HepG2 (cell line): ENCODE results near the gene TMEM225B. TPM values are rescaled to one million over a fixed set of nuclear protein-coding genes. Genes with fewer than 3 reads are reported as not detected.

Experiments used
- GLMP ChIP-seq: sonication (generic); formaldehyde crosslinking; IDR thresholded peaks from 2 replicates; pipeline ENCODE4 v1.9.0; 2021; ENCODE audit warnings: missing genetic modification reagents, mild to moderate bottlenecking, borderline replicate concordance
- HNF4A ChIP-seq: sonication (generic); formaldehyde crosslinking; IDR thresholded peaks from 2 replicates; pipeline ENCODE4 v1.4.0; 2020; ENCODE audit warnings: missing genetic modification reagents
- KLF15 ChIP-seq: sonication (generic); formaldehyde crosslinking; IDR thresholded peaks from 2 replicates; pipeline ENCODE4 v1.8.1; 2023; ENCODE audit warnings: borderline replicate concordance, mild to moderate bottlenecking, inconsistent platforms, missing genetic modification reagents, mixed read lengths
- PHB2 ChIP-seq: fragments of 450-650 bp; IDR thresholded peaks from 2 replicates; pipeline ENCODE4 v1.6.1; 2018; ENCODE audit not compliant: partially characterized antibody
- PHF21A ChIP-seq: sonication (generic); formaldehyde crosslinking; IDR thresholded peaks from 2 replicates; pipeline ENCODE4 v1.5.0; 2020; ENCODE audit warnings: mild to moderate bottlenecking, missing genetic modification reagents
- RXRA ChIP-seq: sonication (generic); formaldehyde crosslinking; IDR thresholded peaks from 2 replicates; pipeline ENCODE4 v1.5.1; 2020; ENCODE audit warnings: missing genetic modification reagents
- USF2 ChIP-seq, 2 experiments: sonication (generic) in 1 of 2; formaldehyde crosslinking in 1 of 2; IDR thresholded peaks; 2 replicates each; pipeline versions ENCODE4 v1.5.1 to v1.6.1; 2011 to 2020; ENCODE audit warnings: borderline replicate concordance in 1 of 2, low read depth in 1 of 2, low read length in 1 of 2, mild to moderate bottlenecking in 1 of 2, missing genetic modification reagents in 1 of 2, moderate library complexity in 1 of 2
- ZEB1 ChIP-seq: IDR thresholded peaks from 2 replicates; pipeline ENCODE4 v1.6.1; 2012; ENCODE audit warnings: mild to moderate bottlenecking, low read depth, inconsistent platforms; ENCODE audit not compliant: insufficient replicate concordance
- ZNF10 ChIP-seq: sonication (generic); formaldehyde crosslinking; IDR thresholded peaks from 2 replicates; pipeline ENCODE4 v1.4.0; 2020; ENCODE audit warnings: mild to moderate bottlenecking, low read depth, missing genetic modification reagents, borderline replicate concordance
- ZNF446 ChIP-seq: sonication (generic); formaldehyde crosslinking; IDR thresholded peaks from 2 replicates; pipeline ENCODE4 v1.5.0; 2020; ENCODE audit warnings: mild to moderate bottlenecking, missing genetic modification reagents
- ZNF512 ChIP-seq: sonication (generic); formaldehyde crosslinking; IDR thresholded peaks from 2 replicates; pipeline ENCODE4 v1.4.0; 2020; ENCODE audit warnings: mild to moderate bottlenecking, missing genetic modification reagents
- ZNF646 ChIP-seq: sonication (generic); formaldehyde crosslinking; IDR thresholded peaks from 2 replicates; pipeline ENCODE4 v1.9.0; 2021; ENCODE audit warnings: mild to moderate bottlenecking, missing genetic modification reagents
- polyA plus RNA-seq, 8 experiments: library from polyadenylated mRNA; depleted of rRNA in 3 of 8; stranded (reverse) in 7 of 8; unstranded in 1 of 8; fragments of >200 nt; fragmentation: Illumina TruSeq in 4 of 8; extraction: Trizol in 4 of 8; gene quantifications; 2 replicates each; pipeline versions ENCODE4 v1.2.1 to v1.2.3, GENCODE V29; 2011 to 2016; ENCODE audit warnings: low read depth in 4 of 8, missing spikeins in 1 of 8, mixed read lengths in 1 of 8; ENCODE audit not compliant: insufficient read depth in 1 of 8
- total RNA-seq, 5 experiments: library from RNA; depleted of rRNA; stranded (reverse); fragments of >200 nt; fragmentation: Illumina TruSeq; extraction: Trizol; gene quantifications; 2 replicates each; pipeline ENCODE4 v1.2.3, GENCODE V29; 2016; ENCODE audit warnings: low read depth in 1 of 5
- TF ChIP-seq, protein P1 (sequence below): sonication (generic); formaldehyde crosslinking; IDR thresholded peaks from 2 replicates; pipeline ENCODE4 v1.8.1; 2023; ENCODE audit warnings: missing genetic modification reagents, mild to moderate bottlenecking, borderline replicate concordance
- TF ChIP-seq, protein P2 (sequence below): sonication (generic); formaldehyde crosslinking; IDR thresholded peaks from 2 replicates; pipeline ENCODE4 v1.4.0; 2020; ENCODE audit warnings: missing genetic modification reagents

Gene TMEM225B
- total and polyA plus RNA-seq, 2 of the 13 experiments (the other 11 are each of a cell fraction or from before 2014, with no cell fraction given): 0.78 to 0.95 TPM

DNA sequence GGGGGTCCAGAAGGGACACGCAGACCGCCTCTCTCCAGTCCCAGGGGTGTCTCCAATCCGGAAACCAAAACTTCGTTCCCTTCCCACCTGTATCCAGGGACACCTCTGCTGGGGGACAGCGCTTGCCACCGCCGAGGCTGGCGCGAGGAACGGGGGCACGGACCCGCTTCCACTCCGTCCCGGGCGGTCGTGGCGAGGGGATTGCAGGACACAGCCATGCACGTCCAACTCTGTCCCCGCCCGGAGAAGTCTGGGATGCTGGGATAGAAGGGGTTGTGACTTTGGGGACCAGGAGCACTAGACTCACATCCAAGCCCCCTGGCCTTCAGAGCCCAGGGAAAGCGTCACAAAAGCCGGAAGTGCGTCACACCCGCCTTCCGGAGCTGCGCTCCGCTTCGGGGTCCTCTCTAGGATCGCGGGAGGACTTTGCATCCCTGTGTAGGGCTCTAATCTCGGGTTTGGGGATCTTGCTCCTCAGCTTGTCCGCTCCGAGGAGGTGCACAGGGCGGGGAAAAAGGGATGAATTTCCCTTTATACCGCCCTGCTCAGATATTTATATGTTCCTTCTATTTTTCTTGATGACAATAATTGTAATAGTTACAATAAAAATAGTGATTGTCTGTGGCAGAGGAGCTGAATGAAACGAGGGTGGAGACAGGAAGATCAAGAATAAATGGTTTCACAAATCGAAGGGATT lies 46.2 kb upstream of the TMEM225B start, which contains the start of gene FAM200A (continued):
- TF ChIP-seq RXRA (CRISPR knock-in tag) (peak; percentile 30; the same call in 1 of the 2 replicates), USF2 (IDR thresholded peaks at IDR 0.05; ENCODE audit: low read depth, low read length) (no peak), USF2 (CRISPR knock-in tag; IDR thresholded peaks at IDR 0.05; ENCODE audit: borderline replicate concordance) (no peak), HNF4A (CRISPR knock-in tag) (peak; percentile 42; the same call in 1 of the 2 replicates), KLF15 (CRISPR knock-in tag) (no peak), ZNF646 (CRISPR knock-in tag) (no peak), PHB2 (no peak), ZNF446 (CRISPR knock-in tag) (no peak), ZNF10 (CRISPR knock-in tag) (no peak), ZEB1 (no peak), PHF21A (peak; percentile 55; the same call in 1 of the 2 replicates), GLMP (CRISPR knock-in tag) (no peak), ZNF512 (CRISPR knock-in tag) (no peak)
- TF ChIP-seq, protein P1, sequence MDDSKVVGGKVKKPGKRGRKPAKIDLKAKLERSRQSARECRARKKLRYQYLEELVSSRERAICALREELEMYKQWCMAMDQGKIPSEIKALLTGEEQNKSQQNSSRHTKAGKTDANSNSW (CRISPR knock-in tag): no peak
- TF ChIP-seq, protein P2, sequence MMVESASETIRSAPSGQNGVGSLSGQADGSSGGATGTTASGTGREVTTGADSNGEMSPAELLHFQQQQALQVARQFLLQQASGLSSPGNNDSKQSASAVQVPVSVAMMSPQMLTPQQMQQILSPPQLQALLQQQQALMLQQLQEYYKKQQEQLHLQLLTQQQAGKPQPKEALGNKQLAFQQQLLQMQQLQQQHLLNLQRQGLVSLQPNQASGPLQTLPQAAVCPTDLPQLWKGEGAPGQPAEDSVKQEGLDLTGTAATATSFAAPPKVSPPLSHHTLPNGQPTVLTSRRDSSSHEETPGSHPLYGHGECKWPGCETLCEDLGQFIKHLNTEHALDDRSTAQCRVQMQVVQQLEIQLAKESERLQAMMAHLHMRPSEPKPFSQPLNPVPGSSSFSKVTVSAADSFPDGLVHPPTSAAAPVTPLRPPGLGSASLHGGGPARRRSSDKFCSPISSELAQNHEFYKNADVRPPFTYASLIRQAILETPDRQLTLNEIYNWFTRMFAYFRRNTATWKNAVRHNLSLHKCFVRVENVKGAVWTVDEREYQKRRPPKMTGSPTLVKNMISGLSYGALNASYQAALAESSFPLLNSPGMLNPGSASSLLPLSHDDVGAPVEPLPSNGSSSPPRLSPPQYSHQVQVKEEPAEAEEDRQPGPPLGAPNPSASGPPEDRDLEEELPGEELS (CRISPR knock-in tag): no peak
